K562 (cell line): ENCODE data around the gene PCAT6. TPM values are rescaled to one million over a fixed set of nuclear protein-coding genes. Genes with fewer than 3 reads are reported as not detected.
A peak's percentile ranks its signal among the peaks of the same experiment; 100 is the strongest.

Experiments
- ARID1B ChIP-seq: fragments of 450-650 bp; IDR thresholded peaks from 2 replicates; pipeline ENCODE4 v1.6.1; 2016; ENCODE audit warnings: antibody characterized with exemption, mild to moderate bottlenecking, inconsistent platforms
- CREB1 ChIP-seq, 2 experiments: sonication (generic) in 1 of 2; formaldehyde crosslinking in 1 of 2; IDR thresholded peaks; 2 replicates each; pipeline versions ENCODE4 v1.6.1 to v1.8.0; 2012 to 2022; ENCODE audit warnings: inconsistent platforms in 1 of 2, mild to moderate bottlenecking in 1 of 2, missing genetic modification reagents in 1 of 2, moderate library complexity in 1 of 2
- FIP1L1 ChIP-seq: fragments of 200-400 bp; formaldehyde crosslinking; IDR thresholded peaks from 2 replicates; pipeline ENCODE4 v1.6.1; 2018; ENCODE audit warnings: mild to moderate bottlenecking, low read depth, low read length; ENCODE audit not compliant: poor library complexity, severe bottlenecking
- FOXA3 ChIP-seq, 2 experiments: fragments of 450-650 bp in 1 of 2; sonication (generic) in 1 of 2; formaldehyde crosslinking; IDR thresholded peaks in 1 of 2; conservative IDR thresholded peaks in 1 of 2; 2 replicates each; pipeline versions ENCODE4 v1.4.0 to v1.8.0; 2020 to 2022; ENCODE audit warnings: mild to moderate bottlenecking in 2 of 2, missing genetic modification reagents in 1 of 2
- GTF2A2 ChIP-seq: IDR thresholded peaks from 2 replicates; pipeline ENCODE4 v1.6.1; 2016; ENCODE audit warnings: mild to moderate bottlenecking, missing genetic modification characterization, missing compliant biosample characterization
- NCOA6 ChIP-seq: fragments of 450-650 bp; IDR thresholded peaks from 2 replicates; pipeline ENCODE4 v1.6.1; 2017; ENCODE audit warnings: mild to moderate bottlenecking
- NR2F6 ChIP-seq: fragments of 450-650 bp; formaldehyde crosslinking; IDR thresholded peaks from 2 replicates; pipeline ENCODE4 v1.4.0; 2020; ENCODE audit warnings: mild to moderate bottlenecking
- POLR2A ChIP-seq: fragments of 450-650 bp; conservative IDR thresholded peaks from 2 replicates; pipeline ENCODE4 v1.6.1; 2016
- PPARD ChIP-seq: fragments of 250-450 bp; sonication (Bioruptor Pico); IDR thresholded peaks from 2 replicates; pipeline ENCODE4 v1.8.0; 2022; ENCODE audit warnings: inconsistent platforms, mild to moderate bottlenecking, moderate library complexity
- SETDB1 ChIP-seq: IDR thresholded peaks from one replicate; pipeline ENCODE4 v1.6.1; 2012; ENCODE audit warnings: low read length, control low read depth, inconsistent platforms
- SMAD2 ChIP-seq: fragments of 150-350 bp; IDR thresholded peaks from 2 replicates; pipeline ENCODE4 v1.6.1; 2014; ENCODE audit warnings: low read depth, mild to moderate bottlenecking, low read length
- SPI1 ChIP-seq: IDR thresholded peaks from 2 replicates; pipeline ENCODE4 v1.6.1; 2011; ENCODE audit warnings: low read depth, low read length, control low read depth, borderline replicate concordance
- TAF7 ChIP-seq: fragments of 450-650 bp; IDR thresholded peaks from 2 replicates; pipeline ENCODE4 v1.6.1; 2016; ENCODE audit warnings: missing genetic modification characterization, missing compliant biosample characterization
- TBL1XR1 ChIP-seq, 2 experiments: IDR thresholded peaks; 2 replicates each; pipeline ENCODE4 v1.6.1; 2012; ENCODE audit warnings: improper control_type of control experiment in 2 of 2, low read length in 2 of 2, mild to moderate bottlenecking in 1 of 2
- TCF7L2 ChIP-seq: fragments of 150-350 bp; IDR thresholded peaks from 2 replicates; pipeline ENCODE4 v1.6.1; 2016; ENCODE audit warnings: low read depth, mild to moderate bottlenecking, low read length, moderate library complexity
- ZBED1 ChIP-seq: IDR thresholded peaks from 2 replicates; pipeline ENCODE4 v1.6.1; 2014
- ZMIZ1 ChIP-seq, 2 experiments: fragments of 150-350 bp in 1 of 2; IDR thresholded peaks; 2 replicates each; pipeline ENCODE4 v1.6.1; 2012 to 2016; ENCODE audit warnings: low read depth in 2 of 2, low read length in 2 of 2, mild to moderate bottlenecking in 1 of 2, moderate library complexity in 1 of 2
- ZNF165 ChIP-seq: fragments of 250-450 bp; sonication (Bioruptor Pico); IDR thresholded peaks from 2 replicates; pipeline ENCODE4 v1.4.0; 2020; ENCODE audit warnings: borderline replicate concordance
- ZNF23 ChIP-seq: fragments of 250-450 bp; sonication (Bioruptor Pico); IDR thresholded peaks from 2 replicates; pipeline ENCODE4 v1.4.0; 2020; ENCODE audit warnings: mild to moderate bottlenecking
- ZNF583 ChIP-seq: fragments of 250-450 bp; sonication (Bioruptor Pico); IDR thresholded peaks from 2 replicates; pipeline ENCODE4 v1.4.0; 2020
- polyA plus RNA-seq, 8 experiments: library from polyadenylated mRNA; depleted of rRNA in 4 of 8; stranded (reverse) in 5 of 8; unstranded in 3 of 8; fragments of >200 nt; fragmentation: Nextera tagmentation in 2 of 8; fragmentation: Illumina TruSeq in 1 of 8; extraction: Ambion mirVana in 2 of 8; extraction: Trizol in 1 of 8; gene quantifications; 2 replicates each; pipeline versions ENCODE4 v1.2.1 to v1.2.3, GENCODE V29; 2011 to 2014; ENCODE audit warnings: inconsistent platforms in 1 of 8, missing spikeins in 1 of 8
- total RNA-seq, 7 experiments: library from RNA; depleted of rRNA in 6 of 7; stranded (reverse); fragments of >200 nt in 6 of 7; fragmentation: Illumina TruSeq in 2 of 7; extraction: Trizol in 2 of 7; gene quantifications; 2 replicates each; pipeline versions ENCODE4 v1.2.1 to v1.2.3, GENCODE V29; 2011 to 2021; ENCODE audit warnings: low replicate concordance in 1 of 7
- TF ChIP-seq, protein P1 (sequence below): fragments of 450-650 bp; IDR thresholded peaks from 2 replicates; pipeline ENCODE4 v1.6.1; 2016
- TF ChIP-seq, protein P2 (sequence below), 2 experiments: fragments of 250-450 bp in 1 of 2; fragments of 450-650 bp in 1 of 2; sonication (Bioruptor Pico) in 1 of 2; IDR thresholded peaks; 2 replicates each; pipeline versions ENCODE4 v1.6.1 to v1.8.0; 2016 to 2021; ENCODE audit warnings: mild to moderate bottlenecking in 2 of 2, moderate library complexity in 2 of 2, missing compliant biosample characterization in 1 of 2, missing genetic modification characterization in 1 of 2

The PCAT6 gene
- total and polyA plus RNA-seq, 9 of the 15 experiments (the other 6 are each of a cell fraction or from before 2014, with no cell fraction given): 0.25 to 2.4 (median 0.54) TPM; not detected in 1

DNA sequence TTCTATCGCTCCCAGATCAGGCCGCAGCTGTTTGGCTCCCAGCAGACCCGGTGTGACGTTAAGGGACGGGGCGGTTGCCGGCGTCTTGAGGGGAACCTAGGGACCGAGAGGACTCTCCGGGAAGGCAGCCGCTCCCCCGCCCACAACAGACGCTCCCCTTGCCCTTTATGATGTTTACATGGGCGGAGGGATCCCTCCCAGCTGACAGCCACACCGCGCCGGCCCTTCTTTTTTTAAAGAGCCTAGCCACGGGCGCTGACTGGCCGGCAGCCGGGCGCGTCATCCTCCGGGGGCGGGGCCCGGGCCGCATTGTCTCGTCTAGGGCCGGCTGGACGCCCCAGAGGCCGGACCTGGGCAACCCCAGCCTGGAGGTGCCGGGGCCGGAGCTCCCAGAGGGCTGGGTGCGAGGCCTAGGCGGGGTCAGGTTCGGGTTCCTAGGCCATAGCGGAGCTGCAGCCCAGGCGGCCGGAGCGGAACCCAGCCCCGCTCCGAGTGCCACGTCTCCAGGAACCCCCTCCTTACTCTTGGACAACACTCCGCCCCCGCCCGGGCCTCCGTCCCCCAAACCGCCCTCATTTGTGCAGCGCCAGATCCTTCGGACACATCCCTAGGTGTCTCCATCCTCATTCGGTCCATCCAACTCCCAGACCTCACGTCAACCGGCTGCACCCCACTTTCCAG, at the start of gene PCAT6 (continued):
- TF ChIP-seq SPI1 (no peak), CREB1 (IDR thresholded peaks at IDR 0.05) (peak; percentile 85), CREB1 (CRISPR knock-in tag; IDR thresholded peaks at IDR 0.05) (peak; percentile 86), ZBED1 (no peak), NR2F6 (CRISPR knock-in tag) (no peak; the same call in 1 of the 2 replicates), ZMIZ1 (IDR thresholded peaks at IDR 0.05; ENCODE audit: low read depth in 2 of 2, low read length in 2 of 2) (peak in 1 of 2 experiments; percentile 49; a peak in 1 of 4 replicates), NCOA6 (peak; percentile 64; the same call in 1 of the 2 replicates), FOXA3 (CRISPR knock-in tag; conservative IDR thresholded peaks at IDR 0.05 in 1 of 2, IDR thresholded peaks at IDR 0.05 in 1 of 2) (peak; percentile 89), ZNF165 (CRISPR knock-in tag) (no peak), FIP1L1 (no peak), TBL1XR1 (IDR thresholded peaks at IDR 0.05; ENCODE audit: low read length in 2 of 2) (peak in 1 of 2 experiments; percentile 75; a peak in 2 of 4 replicates), ZNF23 (no peak), SMAD2 (no peak), ZNF583 (CRISPR knock-in tag) (no peak), POLR2A (peak; percentile 86), GTF2A2 (no peak), SETDB1 (no peak), TCF7L2 (0 out of 2 replicates have a peak, but pooled peaks have one; percentile 42), TAF7 (tag) (no peak), ARID1B (peak; percentile 53; the same call in 1 of the 2 replicates), PPARD (CRISPR knock-in tag) (no peak)
- TF ChIP-seq, protein P1, sequence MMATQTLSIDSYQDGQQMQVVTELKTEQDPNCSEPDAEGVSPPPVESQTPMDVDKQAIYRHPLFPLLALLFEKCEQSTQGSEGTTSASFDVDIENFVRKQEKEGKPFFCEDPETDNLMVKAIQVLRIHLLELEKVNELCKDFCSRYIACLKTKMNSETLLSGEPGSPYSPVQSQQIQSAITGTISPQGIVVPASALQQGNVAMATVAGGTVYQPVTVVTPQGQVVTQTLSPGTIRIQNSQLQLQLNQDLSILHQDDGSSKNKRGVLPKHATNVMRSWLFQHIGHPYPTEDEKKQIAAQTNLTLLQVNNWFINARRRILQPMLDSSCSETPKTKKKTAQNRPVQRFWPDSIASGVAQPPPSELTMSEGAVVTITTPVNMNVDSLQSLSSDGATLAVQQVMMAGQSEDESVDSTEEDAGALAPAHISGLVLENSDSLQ: peak; percentile 75
- TF ChIP-seq, protein P2, sequence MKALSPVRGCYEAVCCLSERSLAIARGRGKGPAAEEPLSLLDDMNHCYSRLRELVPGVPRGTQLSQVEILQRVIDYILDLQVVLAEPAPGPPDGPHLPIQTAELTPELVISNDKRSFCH (CRISPR knock-in tag; IDR thresholded peaks at IDR 0.05): no peak
- TF ChIP-seq, protein P2 (tag; IDR thresholded peaks at IDR 0.05): peak; percentile 96
